Measurements from ENCODE around the gene NT5DC4. TPM values are rescaled to one million over a fixed set of nuclear protein-coding genes. Genes with fewer than 3 reads are reported as not detected.

The NT5DC4 gene
- total RNA-seq, 1 donor from 2014 or later, result not detected

GRCh38 chr2:112779598-112779997, 58.8 kb downstream of the NT5DC4 start:
- DNase-seq (ENCODE audit: low read depth, low spot score), result no peak
- Mint-ChIP-seq H3K4me1 (peaks cover 28% of the 10 kb centered on the region), H3K36me3 (ENCODE audit: low read depth) (peaks cover 3% of the 10 kb centered on the region), H3K27ac (ENCODE audit: unreplicated experiment) (no peak overlapping the region), H3K9me3 (peaks cover 5% of the 10 kb centered on the region), H3K27me3 (ENCODE audit: low read depth) (no peaks in the 10 kb centered on the region), H3K4me3 (no peak overlapping the region)
- TF ChIP-seq CTCF (conservative IDR thresholded peaks at IDR 0.05), result no peak

- Mint-ChIP-seq H3K27me3 (ENCODE audit: low read depth) (no peaks in the 10 kb centered on the region), H3K9me3 (peaks cover 2% of the 10 kb centered on the region), H3K27ac (ENCODE audit: unreplicated experiment) (no peak overlapping the region), H3K4me3 (no peak overlapping the region), H3K4me1 (peaks cover 22% of the 10 kb centered on the region), H3K36me3 (ENCODE audit: low read depth) (no peaks in the 10 kb centered on the region)
- DNase-seq (ENCODE audit: low read depth, low spot score), result no peak
- no peak for TF ChIP-seq CTCF (conservative IDR thresholded peaks at IDR 0.05)
These were observed 61.5 kb downstream of the NT5DC4 start for GRCh38 chr2:112782234-112782799.

DNA sequence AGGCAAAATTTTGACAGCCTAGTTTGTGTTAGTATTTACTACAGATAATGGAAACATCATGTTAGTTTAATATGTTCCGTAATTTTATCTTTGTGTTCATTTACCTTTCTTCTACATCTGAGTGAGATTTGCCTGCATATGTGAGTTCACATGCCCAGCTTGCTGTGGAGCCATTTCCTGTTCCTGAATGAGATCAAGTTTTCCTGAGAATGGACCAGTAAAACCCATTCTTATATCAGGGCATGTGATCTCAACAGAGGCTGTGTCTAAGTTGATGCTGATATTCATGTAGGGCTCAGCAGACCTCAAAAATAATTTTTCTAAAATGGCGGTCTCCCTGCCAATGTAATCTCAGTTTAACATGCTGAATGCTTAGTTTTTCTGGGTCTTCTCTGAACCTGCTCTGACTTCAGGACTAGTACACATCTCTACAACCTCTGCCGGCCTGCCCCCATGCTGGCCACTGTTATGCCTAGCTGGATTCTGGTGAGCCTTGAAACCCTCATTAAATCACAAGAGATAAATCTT, 62.4 kb downstream of the NT5DC4 start:
- H3K36me3 Mint-ChIP-seq (ENCODE audit: low read depth), result no peaks in the 10 kb centered on the region
- no peak overlapping the region for H3K4me3 Mint-ChIP-seq
- H3K4me1 Mint-ChIP-seq, result peaks cover 13% of the 10 kb centered on the region
- no peak for TF ChIP-seq CTCF (conservative IDR thresholded peaks at IDR 0.05)
- no peak for DNase-seq (ENCODE audit: low read depth, low spot score)
- no peaks in the 10 kb centered on the region for H3K27me3 Mint-ChIP-seq (ENCODE audit: low read depth)
- no peaks in the 10 kb centered on the region for H3K9me3 Mint-ChIP-seq
- H3K27ac Mint-ChIP-seq (ENCODE audit: unreplicated experiment), result no peak overlapping the region

- no peak within 1 kb of the TSS for H3K4me3 Mint-ChIP-seq
- no peak within 1 kb of the TSS for H3K27ac Mint-ChIP-seq (ENCODE audit: unreplicated experiment)
- H3K4me1 Mint-ChIP-seq, result peaks cover 12% of the 10 kb centered on the region
- DNase-seq (ENCODE audit: low read depth, low spot score), result no peak
- peaks cover 2% of the 10 kb centered on the region for H3K9me3 Mint-ChIP-seq
- H3K27me3 Mint-ChIP-seq (ENCODE audit: low read depth), result no peaks in the 10 kb centered on the region
- TF ChIP-seq CTCF (conservative IDR thresholded peaks at IDR 0.05), result no peak
- no peaks in the 10 kb centered on the region for H3K36me3 Mint-ChIP-seq (ENCODE audit: low read depth)
These were observed 63.7 kb downstream of the NT5DC4 start, which contains the start of gene IL1A for GRCh38 chr2:112784199-112785189. Gene IL1A (minus strand): TSS chr2:112784493. CDS start chr2:112783770, 723 bp downstream.

DNA sequence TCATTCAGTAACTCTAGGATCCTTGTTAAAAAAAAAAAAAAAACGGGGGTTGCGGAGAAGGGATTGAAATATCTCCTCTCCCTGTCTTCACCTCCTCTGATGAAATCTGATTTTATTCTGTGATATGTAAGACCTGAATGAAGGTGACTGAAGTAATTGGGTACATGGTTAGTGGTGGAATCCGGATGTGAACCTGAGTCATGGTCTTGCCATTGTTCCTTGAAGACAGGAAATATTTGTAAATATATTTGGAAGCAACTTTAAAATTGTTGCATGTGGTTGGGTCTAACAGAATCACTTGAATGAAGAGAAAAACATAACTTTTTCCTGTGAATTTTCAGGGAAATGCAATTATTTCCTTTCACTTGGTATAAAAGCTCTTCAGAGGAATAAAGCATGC, 66.5 kb downstream of the NT5DC4 start:
- Mint-ChIP-seq H3K27me3 (ENCODE audit: low read depth) (no peaks in the 10 kb centered on the region), H3K9me3 (peaks cover 5% of the 10 kb centered on the region), H3K4me3 (no peak overlapping the region), H3K4me1 (peaks cover 16% of the 10 kb centered on the region), H3K36me3 (ENCODE audit: low read depth) (peaks cover 3% of the 10 kb centered on the region), H3K27ac (ENCODE audit: unreplicated experiment) (no peak overlapping the region)
- TF ChIP-seq CTCF (conservative IDR thresholded peaks at IDR 0.05), result no peak
- no peak for DNase-seq (ENCODE audit: low read depth, low spot score)
